Neural cell (in vitro differentiated cells): ENCODE results near the gene SH3PXD2B.

Source experiments
- EZH2 ChIP-seq: fragments of 200-600, 300-800 bp; shearing (Covaris generic), sonication (generic); IDR thresholded peaks from 2 replicates; pipeline ENCODE4 v1.6.1; 2014; ENCODE audit warnings: antibody characterized with exemption, low read length, borderline replicate concordance, mild to moderate bottlenecking; ENCODE audit not compliant: insufficient read depth, poor library complexity, severe bottlenecking
- POLR2AphosphoS5 ChIP-seq: IDR thresholded peaks from 2 replicates; pipeline ENCODE4 v1.6.1; 2012
- TF ChIP-seq, protein P1 (sequence below): fragments of 450-650 bp; IDR thresholded peaks from 2 replicates; pipeline ENCODE4 v1.5.1; 2014; ENCODE audit warnings: antibody characterized with exemption, mild to moderate bottlenecking, moderate library complexity; ENCODE audit not compliant: poor library complexity, severe bottlenecking

DNA sequence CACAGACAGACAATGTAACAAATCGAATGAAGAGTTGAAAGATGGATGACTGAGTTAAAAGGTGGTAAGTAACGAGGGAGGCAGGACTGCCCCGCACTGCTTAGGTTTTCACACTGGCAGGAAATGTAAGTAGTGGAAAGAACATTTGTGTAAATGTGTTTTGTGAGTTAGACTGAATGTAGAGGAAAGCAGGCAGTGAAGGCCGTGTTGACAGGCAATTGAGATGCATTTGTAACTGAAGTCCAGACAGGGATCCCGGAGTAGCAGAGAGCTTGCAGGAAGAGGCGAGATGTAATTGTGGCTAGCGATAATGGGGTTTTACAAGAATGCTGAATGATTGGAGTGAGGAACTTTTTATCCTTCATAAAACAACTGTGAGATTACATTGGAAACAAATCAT is 20.0 kb upstream of the SH3PXD2B start:
- TF ChIP-seq, protein P1, sequence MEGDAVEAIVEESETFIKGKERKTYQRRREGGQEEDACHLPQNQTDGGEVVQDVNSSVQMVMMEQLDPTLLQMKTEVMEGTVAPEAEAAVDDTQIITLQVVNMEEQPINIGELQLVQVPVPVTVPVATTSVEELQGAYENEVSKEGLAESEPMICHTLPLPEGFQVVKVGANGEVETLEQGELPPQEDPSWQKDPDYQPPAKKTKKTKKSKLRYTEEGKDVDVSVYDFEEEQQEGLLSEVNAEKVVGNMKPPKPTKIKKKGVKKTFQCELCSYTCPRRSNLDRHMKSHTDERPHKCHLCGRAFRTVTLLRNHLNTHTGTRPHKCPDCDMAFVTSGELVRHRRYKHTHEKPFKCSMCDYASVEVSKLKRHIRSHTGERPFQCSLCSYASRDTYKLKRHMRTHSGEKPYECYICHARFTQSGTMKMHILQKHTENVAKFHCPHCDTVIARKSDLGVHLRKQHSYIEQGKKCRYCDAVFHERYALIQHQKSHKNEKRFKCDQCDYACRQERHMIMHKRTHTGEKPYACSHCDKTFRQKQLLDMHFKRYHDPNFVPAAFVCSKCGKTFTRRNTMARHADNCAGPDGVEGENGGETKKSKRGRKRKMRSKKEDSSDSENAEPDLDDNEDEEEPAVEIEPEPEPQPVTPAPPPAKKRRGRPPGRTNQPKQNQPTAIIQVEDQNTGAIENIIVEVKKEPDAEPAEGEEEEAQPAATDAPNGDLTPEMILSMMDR = no peak
- TF ChIP-seq POLR2AphosphoS5 (peak; percentile 27), EZH2 (no peak)
